ENCODE results near the gene TGFA.

TGFA gene

GRCh38 chr2:70412294-70413070 is 141.1 kb downstream of the TGFA start:
- H3K27ac ChIP-seq (ENCODE audit: low read depth, low read length): no peak overlapping the region
- no peaks in the 10 kb centered on the region for H3K9me2 ChIP-seq (replicated peaks; ENCODE audit: control insufficient read depth, low read length)
- H3F3A ChIP-seq (ENCODE audit: control insufficient read depth, insufficient read depth): no peaks in the 10 kb centered on the region
- H3K4me2 ChIP-seq (ENCODE audit: low read length): no peak overlapping the region
- H3K4me1 ChIP-seq (ENCODE audit: control insufficient read depth, low read length): no peaks in the 10 kb centered on the region
- no peaks in the 10 kb centered on the region; the same call in 1 of the 2 replicates for H3K9me3 ChIP-seq (ENCODE audit: control insufficient read depth, insufficient read depth, low read length)
- H3K27me3 ChIP-seq (ENCODE audit: control insufficient read depth, low read length): peaks cover 35% of the 10 kb centered on the region
- TF ChIP-seq CTCF (IDR thresholded peaks at IDR 0.05; ENCODE audit: low read depth, low read length, poor library complexity, severe bottlenecking) (no peak), EZH2phosphoT487 (IDR thresholded peaks at IDR 0.05; ENCODE audit: borderline replicate concordance, low read length) (no peak)
- no peak overlapping the region for H3K4me3 ChIP-seq (ENCODE audit: low read length)
- H3K79me2 ChIP-seq (ENCODE audit: control insufficient read depth, low read length): no peaks in the 10 kb centered on the region
- no peaks in the 10 kb centered on the region for H4K20me1 ChIP-seq (ENCODE audit: control insufficient read depth, insufficient read depth, low read depth, low read length)
- no peaks in the 10 kb centered on the region for H3K36me3 ChIP-seq (ENCODE audit: control insufficient read depth, low read length)

GRCh38 chr2:70411483-70412125 is 142.0 kb downstream of the TGFA start:
- Histone ChIP-seq H3K27ac (ENCODE audit: low read depth, low read length) (no peak overlapping the region), H3K9me3 (ENCODE audit: control insufficient read depth, insufficient read depth, low read length) (no peaks in the 10 kb centered on the region; the same call in 1 of the 2 replicates), H3K36me3 (ENCODE audit: control insufficient read depth, low read length) (no peaks in the 10 kb centered on the region), H3K27me3 (ENCODE audit: control insufficient read depth, low read length) (peaks cover 34% of the 10 kb centered on the region), H3K4me3 (ENCODE audit: low read length) (no peak overlapping the region), H4K20me1 (ENCODE audit: control insufficient read depth, insufficient read depth, low read depth, low read length) (no peaks in the 10 kb centered on the region), H3K4me1 (ENCODE audit: control insufficient read depth, low read length) (no peaks in the 10 kb centered on the region), H3K79me2 (ENCODE audit: control insufficient read depth, low read length) (no peaks in the 10 kb centered on the region), H3F3A (ENCODE audit: control insufficient read depth, insufficient read depth) (no peaks in the 10 kb centered on the region), H3K9me2 (replicated peaks; ENCODE audit: control insufficient read depth, low read length) (no peaks in the 10 kb centered on the region), H3K4me2 (ENCODE audit: low read length) (no peak overlapping the region)
- no peak for TF ChIP-seq EZH2phosphoT487 (IDR thresholded peaks at IDR 0.05; ENCODE audit: borderline replicate concordance, low read length)
- no peak for TF ChIP-seq CTCF (IDR thresholded peaks at IDR 0.05; ENCODE audit: low read depth, low read length, poor library complexity, severe bottlenecking)

GRCh38 chr2:70403267-70404053 is 150.2 kb downstream of the TGFA start:
- peaks cover 2% of the 10 kb centered on the region; the same call in 1 of the 2 replicates for H3K27me3 ChIP-seq (ENCODE audit: control insufficient read depth, low read length)
- no peak overlapping the region for H3K4me3 ChIP-seq (ENCODE audit: low read length)
- no peaks in the 10 kb centered on the region for H3K9me2 ChIP-seq (replicated peaks; ENCODE audit: control insufficient read depth, low read length)
- H3K4me1 ChIP-seq (ENCODE audit: control insufficient read depth, low read length): no peaks in the 10 kb centered on the region
- H4K20me1 ChIP-seq (ENCODE audit: control insufficient read depth, insufficient read depth, low read depth, low read length): no peaks in the 10 kb centered on the region
- TF ChIP-seq CTCF (IDR thresholded peaks at IDR 0.05; ENCODE audit: low read depth, low read length, poor library complexity, severe bottlenecking): no peak
- no peak for TF ChIP-seq EZH2phosphoT487 (IDR thresholded peaks at IDR 0.05; ENCODE audit: borderline replicate concordance, low read length)
- no peak overlapping the region for H3K4me2 ChIP-seq (ENCODE audit: low read length)
- H3F3A ChIP-seq (ENCODE audit: control insufficient read depth, insufficient read depth): no peaks in the 10 kb centered on the region
- H3K27ac ChIP-seq (ENCODE audit: low read depth, low read length): no peak overlapping the region
- H3K36me3 ChIP-seq (ENCODE audit: control insufficient read depth, low read length): no peaks in the 10 kb centered on the region
- no peaks in the 10 kb centered on the region for H3K79me2 ChIP-seq (ENCODE audit: control insufficient read depth, low read length)
- H3K9me3 ChIP-seq (ENCODE audit: control insufficient read depth, insufficient read depth, low read length): no peaks in the 10 kb centered on the region
